ENCODE results near the gene PTPRN2.

DNA sequence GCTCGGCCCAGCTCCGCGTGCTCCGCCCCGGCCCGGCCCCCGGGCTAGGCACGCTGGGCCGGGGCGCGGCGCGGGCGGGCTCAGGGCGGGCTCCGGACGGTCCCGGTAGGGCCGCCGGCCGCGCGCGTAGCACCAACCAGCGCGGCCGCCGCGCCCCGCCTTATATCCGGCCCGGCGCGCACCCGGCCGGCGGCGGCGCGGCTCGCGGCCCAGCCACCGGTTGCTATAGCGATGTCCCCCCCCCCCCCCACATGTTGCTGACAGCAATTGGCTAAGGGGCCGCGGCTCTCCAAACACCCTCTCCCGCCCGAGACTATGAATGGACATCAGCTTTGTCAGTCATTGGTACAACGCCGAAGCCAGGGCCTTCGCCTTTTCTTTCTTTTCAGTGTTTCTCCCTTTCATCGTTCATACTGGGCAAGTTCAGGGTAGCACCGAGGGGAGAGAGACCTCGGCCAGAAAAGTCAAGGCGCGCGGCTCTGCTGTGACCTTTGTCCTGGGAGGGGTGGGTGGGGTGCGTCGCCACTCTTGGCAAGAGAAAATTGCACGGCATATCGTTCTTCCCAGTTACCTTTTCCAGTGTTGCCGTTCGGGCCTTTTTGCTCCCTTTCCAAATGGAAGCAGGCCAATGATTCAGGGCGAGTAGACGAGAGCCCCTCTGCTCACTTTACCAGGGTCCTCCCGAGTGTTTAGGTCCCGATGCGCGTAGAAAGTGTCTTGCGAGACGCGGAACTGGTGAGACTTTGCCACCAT is 896.6 kb downstream of the PTPRN2 start:
- TF ChIP-seq CTCF (IDR thresholded peaks at IDR 0.05): no peak
- no peak for TF ChIP-seq POLR2AphosphoS5 (IDR thresholded peaks at IDR 0.05)
